BJ (cell line): ENCODE results near the gene MMP24. TPM values are rescaled to one million over a fixed set of nuclear protein-coding genes. Genes with fewer than 3 reads are reported as not detected.

ENCODE experiments used
- CTCF ChIA-PET: fragments of 350-600 bp; formaldehyde crosslinking; extraction: SDS; loops from one replicate; lab custom pipeline; 2021; ENCODE audit warnings: antibody characterized with exemption, inconsistent platforms; lab: Yijun Ruan, JAX
- POLR2A ChIA-PET: fragments of 300-600 bp; sonication (Branson Sonifier 250); formaldehyde crosslinking; extraction: SDS; loops from one replicate; lab custom pipeline; 2021; ENCODE audit warnings: antibody characterized with exemption; lab: Charles Lee
- DNase-seq: peaks from one replicate; pipeline ENCODE4 v3.0.0-alpha.2; 2011; ENCODE audit warnings: low read depth
- H3K27me3 ChIP-seq: 2 replicates; pipeline ENCODE4 v1.6.0; 2011; ENCODE audit warnings: low read length; ENCODE audit not compliant: control insufficient read depth, insufficient read depth
- H3K36me3 ChIP-seq: 2 replicates; pipeline ENCODE4 v1.5.1; 2011; ENCODE audit warnings: low read length; ENCODE audit not compliant: control insufficient read depth, insufficient read depth
- H3K4me3 ChIP-seq: 2 replicates; pipeline ENCODE4 v1.5.1; 2011; ENCODE audit warnings: low read depth, mild to moderate bottlenecking, control low read depth, low read length
- CTCF ChIP-seq: IDR thresholded peaks from 2 replicates; pipeline ENCODE4 v1.5.1; 2011; ENCODE audit warnings: low read depth, mild to moderate bottlenecking, control low read depth, inconsistent platforms, low read length, moderate library complexity; ENCODE audit not compliant: insufficient read depth
- polyA plus RNA-seq: library from polyadenylated mRNA; depleted of rRNA; stranded (reverse); fragments of >200 nt; gene quantifications from 2 replicates; pipeline ENCODE4 v1.2.3, GENCODE V29; 2011

MMP24 gene
- polyA plus RNA-seq, 1 experiment = 2.3 TPM

GRCh38 chr20:35291654-35292503 is 65.4 kb downstream of the MMP24 start, which contains the start of gene FAM83C:
Gene FAM83C (minus strand): TSS chr20:35292425. CDS start chr20:35292304, 121 bp downstream.
- TF ChIP-seq CTCF = no peak
- CTCF ChIA-PET = interaction anchor here (0.5 to 3.3 kb wide), 3 partner anchors 8 to 88 kb away, joined by 3 to 16 read pairs (median 6); no protein-coding TSS in a partner anchor
- DNase-seq = no peak
- H3K36me3 ChIP-seq = no peaks in the 10 kb centered on the region
- POLR2A ChIA-PET = no interaction called here
- peaks cover 4% of the 10 kb centered on the region for H3K27me3 ChIP-seq
- H3K4me3 ChIP-seq = no peak within 1 kb of the TSS

GRCh38 chr20:35292504-35293285 is 66.2 kb downstream of the MMP24 start:
- Histone ChIP-seq H3K4me3 (no peak overlapping the region), H3K36me3 (no peaks in the 10 kb centered on the region), H3K27me3 (peaks cover 4% of the 10 kb centered on the region)
- no peak for TF ChIP-seq CTCF
- POLR2A ChIA-PET = no interaction called here
- no peak for DNase-seq
- CTCF ChIA-PET = interaction anchor here (0.5 to 3.3 kb wide), 5 partner anchors 10 to 147 kb away, joined by 3 to 16 read pairs (median 3); no protein-coding TSS in a partner anchor

- ChIA-PET CTCF (interaction anchor here (0.8 to 3.3 kb wide), 5 partner anchors 9 to 201 kb away, joined by 3 to 16 read pairs (median 3); partner anchors contain the start of gene TRPC4AP), POLR2A (no interaction called here)
- H3K36me3 ChIP-seq = no peaks in the 10 kb centered on the region
- peaks cover 4% of the 10 kb centered on the region for H3K27me3 ChIP-seq
- TF ChIP-seq CTCF = no peak
- DNase-seq = no peak
- no peak overlapping the region for H3K4me3 ChIP-seq
Measured at GRCh38 chr20:35293303-35294292, 67.1 kb downstream of the MMP24 start.

GRCh38 chr20:35294293-35294685 is 67.8 kb downstream of the MMP24 start:
- Histone ChIP-seq H3K36me3 (no peaks in the 10 kb centered on the region), H3K27me3 (peaks cover 4% of the 10 kb centered on the region), H3K4me3 (no peak overlapping the region)
- ChIA-PET POLR2A (no interaction called here), CTCF (interaction anchor here (0.8 to 3.3 kb wide), 2 partner anchors 10 to 202 kb away, joined by 4 to 16 read pairs; partner anchors contain the start of gene TRPC4AP)
- TF ChIP-seq CTCF = no peak
- DNase-seq = no peak
